Tibial nerve (tissue), 4 donors: ENCODE data around the gene LRRC3. TPM values are rescaled to one million over a fixed set of nuclear protein-coding genes. Genes with fewer than 3 reads are reported as not detected.
A peak's percentile ranks its signal among the peaks of the same experiment; 100 is the strongest.

Source experiments
- DNase-seq, 2 donors: peaks; one replicate each; pipeline ENCODE4 v3.0.0-alpha.2; 2019; ENCODE audit warnings: low spot score in 2 of 2
- H3K27ac ChIP-seq, 4 donors: fragments of 200-600 bp; sonication (generic) in 3 of 4; one replicate each; pipeline ENCODE4 v1.5.1; 2017 to 2019; ENCODE audit warnings: mild to moderate bottlenecking in 1 of 4
- H3K27me3 ChIP-seq, 2 donors: fragments of 200-600 bp; sonication (generic) in 1 of 2; one replicate each; pipeline versions ENCODE4 v1.5.1 to v1.6.0; 2017 to 2019
- H3K36me3 ChIP-seq, 3 donors: fragments of 200-600 bp; sonication (generic); one replicate each; pipeline ENCODE4 v1.5.1; 2018 to 2019
- H3K4me1 ChIP-seq, 4 donors: fragments of 200-600 bp; sonication (generic) in 3 of 4; one replicate each; pipeline ENCODE4 v1.5.1; 2017 to 2019
- H3K4me3 ChIP-seq, 4 donors: fragments of 200-600 bp; sonication (generic) in 3 of 4; one replicate each; pipeline ENCODE4 v1.5.1; 2017 to 2019; ENCODE audit warnings: mild to moderate bottlenecking in 1 of 4, moderate library complexity in 1 of 4
- H3K9me3 ChIP-seq, 4 donors: fragments of 200-600 bp; sonication (generic) in 3 of 4; one replicate each; pipeline ENCODE4 v1.5.1; 2017 to 2019
- CTCF ChIP-seq, 5 experiments: fragments of 200-600 bp in 3 of 5; fragments of 450-650 bp in 2 of 5; sonication (generic) in 3 of 5; IDR thresholded peaks; one replicate each; pipeline ENCODE4 v1.5.1; 2016 to 2019; ENCODE audit warnings: antibody characterized with exemption in 5 of 5, mild to moderate bottlenecking in 3 of 5, moderate library complexity in 2 of 5
- EP300 ChIP-seq, 2 donors: sonication (generic); formaldehyde crosslinking; IDR thresholded peaks; one replicate each; pipeline ENCODE4 v1.6.1; 2017; ENCODE audit warnings: antibody characterized with exemption in 2 of 2, mild to moderate bottlenecking in 1 of 2
- POLR2A ChIP-seq, 2 donors: fragments of 450-650 bp; IDR thresholded peaks; one replicate each; pipeline ENCODE4 v1.6.1; 2017; ENCODE audit warnings: antibody characterized with exemption in 2 of 2, mild to moderate bottlenecking in 2 of 2, moderate library complexity in 2 of 2
- WGBS, 2 donors: methylation state at CpG; one replicate each; pipeline ENCODE4 v1.1.5; 2018; 5-methylcytosine and 5-hydroxymethylcytosine counted together
- total RNA-seq, 4 donors: library from RNA; depleted of rRNA; stranded (reverse); fragments of >200 nt; gene quantifications; one replicate each; pipeline ENCODE4 v1.1.0, GENCODE V29; 2016

LRRC3 gene
- total RNA-seq, 4 donors from 2014 or later, result 2.0 to 8.0 (median 3.8) TPM

GRCh38 chr21:44498280-44499210, 43.2 kb downstream of the LRRC3 start:
- Histone ChIP-seq H3K36me3 (no peaks in the 10 kb centered on the region), H3K4me1 (no peaks in the 10 kb centered on the region), H3K4me3 (no peak overlapping the region), H3K9me3 (peaks cover 0 to 11% (median 0%) of the 10 kb centered on the region in 4 donors), H3K27ac (peak overlapping the region in 1 of 4 donors; percentile 31), H3K27me3 (peaks cover 0 to 21% of the 10 kb centered on the region in 2 donors)
- WGBS, 2 donors, result 66 to 69% methylated on average over 27 of the region's 27 CpGs
- TF ChIP-seq EP300 (IDR thresholded peaks at IDR 0.05) (no peak), CTCF (IDR thresholded peaks at IDR 0.05) (no peak), POLR2A (IDR thresholded peaks at IDR 0.05) (no peak)
- DNase-seq, result no peak

GRCh38 chr21:44499211-44499560, 43.9 kb downstream of the LRRC3 start:
- WGBS, 2 donors, result 86 to 90% methylated on average over 18 of the region's 18 CpGs
- Histone ChIP-seq H3K4me1 (no peaks in the 10 kb centered on the region), H3K9me3 (peaks cover 0 to 6% (median 0%) of the 10 kb centered on the region in 4 donors), H3K4me3 (no peak overlapping the region), H3K36me3 (no peaks in the 10 kb centered on the region), H3K27me3 (peaks cover 0 to 21% of the 10 kb centered on the region in 2 donors), H3K27ac (no peak overlapping the region)
- no peak for DNase-seq
- TF ChIP-seq POLR2A (IDR thresholded peaks at IDR 0.05), result no peak
- no peak for TF ChIP-seq EP300 (IDR thresholded peaks at IDR 0.05)
- no peak for TF ChIP-seq CTCF (IDR thresholded peaks at IDR 0.05)

GRCh38 chr21:44499631-44500030, 44.3 kb downstream of the LRRC3 start:
- TF ChIP-seq CTCF (IDR thresholded peaks at IDR 0.05) (no peak), POLR2A (IDR thresholded peaks at IDR 0.05) (no peak), EP300 (IDR thresholded peaks at IDR 0.05) (no peak)
- DNase-seq, result no peak
- WGBS, 2 donors, result 83 to 88% methylated on average over 18 to 21 of the region's 23 CpGs
- no peaks in the 10 kb centered on the region for H3K36me3 ChIP-seq
- no peak overlapping the region for H3K4me3 ChIP-seq
- H3K27ac ChIP-seq, result no peak overlapping the region
- peaks cover 0 to 21% of the 10 kb centered on the region in 2 donors for H3K27me3 ChIP-seq
- no peaks in the 10 kb centered on the region for H3K4me1 ChIP-seq
- H3K9me3 ChIP-seq, result peaks cover 0 to 1% (median 0%) of the 10 kb centered on the region in 4 donors

- 65 to 72% methylated on average over 19 of the region's 19 CpGs for WGBS, 2 donors
Measured at GRCh38 chr21:44500111-44500510, 44.8 kb downstream of the LRRC3 start.

More at GRCh38 chr21:44500111-44500510, 44.8 kb downstream of the LRRC3 start:
- Histone ChIP-seq H3K27me3 (peaks cover 0 to 21% of the 10 kb centered on the region in 2 donors), H3K4me3 (no peak overlapping the region), H3K36me3 (no peaks in the 10 kb centered on the region), H3K4me1 (no peaks in the 10 kb centered on the region), H3K9me3 (no peaks in the 10 kb centered on the region), H3K27ac (no peak overlapping the region)
- no peak for TF ChIP-seq POLR2A (IDR thresholded peaks at IDR 0.05)
- no peak for TF ChIP-seq EP300 (IDR thresholded peaks at IDR 0.05)
- no peak for TF ChIP-seq CTCF (IDR thresholded peaks at IDR 0.05)
- DNase-seq, result no peak
